GM18517 (cell line): ENCODE results near the gene ACSS1.

Source experiments
- ATAC-seq: cut with Tn5 transposase; IDR thresholded peaks from one replicate; pipeline ENCODE4 v1.9.1; 2021; ENCODE audit warnings: mild to moderate bottlenecking, moderate library complexity; ENCODE audit not compliant: unreplicated experiment

The ACSS1 gene

GRCh38 chr20:25079171-25079570 is 21.2 kb upstream of the ACSS1 start:
- no peak for ATAC-seq

- ATAC-seq: no peak
Observed at GRCh38 chr20:25078662-25079061, 20.7 kb upstream of the ACSS1 start.

GRCh38 chr20:25077610-25078169 is 19.8 kb upstream of the ACSS1 start:
- ATAC-seq: no peak

- no peak for ATAC-seq
Observed at GRCh38 chr20:25076731-25077609, 19.0 kb upstream of the ACSS1 start.

GRCh38 chr20:25076201-25076600 is 18.3 kb upstream of the ACSS1 start:
- ATAC-seq: no peak

- ATAC-seq: no peak
Observed at GRCh38 chr20:25073544-25073943, 15.6 kb upstream of the ACSS1 start.

- ATAC-seq: no peak
Observed at GRCh38 chr20:25072226-25072811, 14.4 kb upstream of the ACSS1 start.

GRCh38 chr20:25071734-25072133 is 13.8 kb upstream of the ACSS1 start:
- no peak for ATAC-seq

GRCh38 chr20:25070821-25071473 is 13.0 kb upstream of the ACSS1 start:
- ATAC-seq: no peak

- no peak for ATAC-seq
Observed at GRCh38 chr20:25067102-25067987, 9.4 kb upstream of the ACSS1 start.

- ATAC-seq: no peak
Observed at GRCh38 chr20:25066386-25066785, 8.4 kb upstream of the ACSS1 start.

GRCh38 chr20:25065625-25066338 is 7.8 kb upstream of the ACSS1 start:
- no peak for ATAC-seq

- no peak for ATAC-seq
Observed at GRCh38 chr20:25065072-25065624, 7.2 kb upstream of the ACSS1 start.

- no peak for ATAC-seq
Observed at GRCh38 chr20:25064561-25065071, 6.7 kb upstream of the ACSS1 start.

- ATAC-seq: no peak
Observed at GRCh38 chr20:25063981-25064380, 6.0 kb upstream of the ACSS1 start.

GRCh38 chr20:25063546-25063945 is 5.6 kb upstream of the ACSS1 start:
- ATAC-seq: no peak

GRCh38 chr20:25062841-25063240 is 4.9 kb upstream of the ACSS1 start:
- ATAC-seq: no peak

GRCh38 chr20:25061821-25062530 is 4.0 kb upstream of the ACSS1 start:
- no peak for ATAC-seq
